Stomach (tissue), 9 donors: ENCODE measurements around the gene TCEANC. TPM values are rescaled to one million over a fixed set of nuclear protein-coding genes. Genes with fewer than 3 reads are reported as not detected.
"Not testable (repeated sequence)": the region's sequence is repeated elsewhere in the genome, so short reads cannot be mapped to it uniquely, and the experiment has no call there.

Experiments
- DNase-seq, 2 donors: peaks; one replicate each; pipeline versions ENCODE4 v3.0.0 to v3.0.0-alpha.2; 2013 to 2019
- H3K27ac ChIP-seq, 5 donors: fragments of 200-600 bp in 4 of 5; sonication (generic) in 4 of 5; one replicate each; pipeline ENCODE4 v1.5.1; 2013 to 2019; ENCODE audit warnings: mild to moderate bottlenecking in 1 of 5, moderate library complexity in 1 of 5
- H3K27me3 ChIP-seq, 3 donors: fragments of 200-600 bp; sonication (generic); one replicate each; pipeline ENCODE4 v1.5.1; 2017 to 2019; ENCODE audit warnings: mixed run types in 1 of 3
- H3K36me3 ChIP-seq, 4 donors: fragments of 200-600 bp; sonication (generic); 1 replicate in 3 of 4; 2 replicates in 1 of 4; pipeline ENCODE4 v1.5.1; 2016 to 2019
- H3K4me1 ChIP-seq, 4 donors: fragments of 200-600 bp; sonication (generic); one replicate each; pipeline ENCODE4 v1.5.1; 2016 to 2019
- H3K4me3 ChIP-seq, 4 donors: fragments of 200-600 bp; sonication (generic) in 3 of 4; one replicate each; pipeline ENCODE4 v1.5.1; 2016 to 2019; ENCODE audit warnings: mild to moderate bottlenecking in 1 of 4
- H3K9me3 ChIP-seq, 4 donors: fragments of 200-600 bp; sonication (generic); one replicate each; pipeline ENCODE4 v1.5.1; 2016 to 2019
- EP300 ChIP-seq: sonication (generic); formaldehyde crosslinking; IDR thresholded peaks from one replicate; pipeline ENCODE4 v1.6.1; 2017; ENCODE audit warnings: antibody characterized with exemption
- POLR2A ChIP-seq, 4 donors: fragments of 450-650 bp; IDR thresholded peaks; one replicate each; pipeline ENCODE4 v1.6.1; 2016; ENCODE audit warnings: antibody characterized with exemption in 4 of 4, control low read depth in 2 of 4, mild to moderate bottlenecking in 1 of 4, moderate library complexity in 1 of 4
- POLR2AphosphoS5 ChIP-seq, 3 donors: sonication (generic); formaldehyde crosslinking; IDR thresholded peaks; one replicate each; pipeline ENCODE4 v1.6.1; 2016; ENCODE audit warnings: antibody characterized with exemption in 3 of 3
- WGBS, 5 donors: extraction: QIAGEN DNeasy Blood & Tissue Kit in 3 of 5; methylation state at CpG; one replicate each; pipeline versions ENCODE4 v1.1.5 to v1.1.7; 2013 to 2018; 5-methylcytosine and 5-hydroxymethylcytosine counted together
- intact Hi-C: fragments of 100-400 bp; cut with DNase I; formaldehyde crosslinking; loops from one replicate; pipeline ENCODE4 v1.15.1; 2023; ENCODE audit warnings: low total_unique reads
- polyA plus RNA-seq, 3 donors: library from polyadenylated mRNA; stranded (reverse); fragments of 200-250 nt; gene quantifications; one replicate each; pipeline ENCODE4 v1.2.3, GENCODE V29; 2013
- total RNA-seq, 5 donors: library from RNA; depleted of rRNA; stranded (reverse); fragments of >200 nt; gene quantifications; one replicate each; pipeline versions ENCODE4 v1.1.0 to v1.2.3, GENCODE V29; 2014 to 2016
- TF ChIP-seq, protein P1 (sequence below), 7 experiments: fragments of 450-650 bp in 4 of 7; fragments of 200-600 bp in 3 of 7; sonication (generic) in 3 of 7; IDR thresholded peaks; one replicate each; pipeline ENCODE4 v1.5.1; 2016 to 2019; ENCODE audit warnings: antibody characterized with exemption in 7 of 7, control low read depth in 2 of 7, mild to moderate bottlenecking in 1 of 7
- donor health status: healthy with polysubstance abuse.
- donor health status: Bipolar disorder and iron deficiency.
- donor health status: healthy.

Gene TCEANC
- total and polyA plus RNA-seq, 8 donors: 1.2 to 25.7 (median 3.5) TPM

DNA sequence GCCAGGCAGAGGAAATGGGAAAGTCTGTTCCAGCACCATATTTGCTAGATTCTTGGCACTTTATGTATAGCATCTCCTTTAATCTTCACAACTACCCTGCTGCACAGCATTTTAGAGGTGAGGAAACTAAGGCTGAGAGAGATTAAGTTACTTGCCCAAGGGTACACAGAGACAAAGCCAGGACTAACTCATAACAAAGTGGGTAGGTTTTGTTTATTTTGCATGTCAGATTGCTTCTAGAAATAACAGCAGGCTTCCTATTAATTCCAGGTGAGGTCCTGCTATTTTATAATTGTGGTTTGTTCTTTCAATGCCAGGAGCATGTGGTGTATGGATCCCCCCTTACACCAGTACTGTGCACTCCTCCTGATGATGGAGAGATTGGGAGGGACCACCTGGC, 15.0 kb downstream of the TCEANC start:
- Histone ChIP-seq H3K27me3 (no peaks in the 10 kb centered on the region), H3K4me1 (peaks cover 0 to 19% (median 7%) of the 10 kb centered on the region in 4 donors), H3K27ac (no peak overlapping the region), H3K36me3 (peaks cover 0 to 8% (median 2%) of the 10 kb centered on the region in 4 donors), H3K4me3 (no peak overlapping the region), H3K9me3 (no peaks in the 10 kb centered on the region)
- no peak for DNase-seq
- intact Hi-C loops: no loop called here
- TF ChIP-seq, protein P1, sequence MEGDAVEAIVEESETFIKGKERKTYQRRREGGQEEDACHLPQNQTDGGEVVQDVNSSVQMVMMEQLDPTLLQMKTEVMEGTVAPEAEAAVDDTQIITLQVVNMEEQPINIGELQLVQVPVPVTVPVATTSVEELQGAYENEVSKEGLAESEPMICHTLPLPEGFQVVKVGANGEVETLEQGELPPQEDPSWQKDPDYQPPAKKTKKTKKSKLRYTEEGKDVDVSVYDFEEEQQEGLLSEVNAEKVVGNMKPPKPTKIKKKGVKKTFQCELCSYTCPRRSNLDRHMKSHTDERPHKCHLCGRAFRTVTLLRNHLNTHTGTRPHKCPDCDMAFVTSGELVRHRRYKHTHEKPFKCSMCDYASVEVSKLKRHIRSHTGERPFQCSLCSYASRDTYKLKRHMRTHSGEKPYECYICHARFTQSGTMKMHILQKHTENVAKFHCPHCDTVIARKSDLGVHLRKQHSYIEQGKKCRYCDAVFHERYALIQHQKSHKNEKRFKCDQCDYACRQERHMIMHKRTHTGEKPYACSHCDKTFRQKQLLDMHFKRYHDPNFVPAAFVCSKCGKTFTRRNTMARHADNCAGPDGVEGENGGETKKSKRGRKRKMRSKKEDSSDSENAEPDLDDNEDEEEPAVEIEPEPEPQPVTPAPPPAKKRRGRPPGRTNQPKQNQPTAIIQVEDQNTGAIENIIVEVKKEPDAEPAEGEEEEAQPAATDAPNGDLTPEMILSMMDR (IDR thresholded peaks at IDR 0.05): no peak

DNA sequence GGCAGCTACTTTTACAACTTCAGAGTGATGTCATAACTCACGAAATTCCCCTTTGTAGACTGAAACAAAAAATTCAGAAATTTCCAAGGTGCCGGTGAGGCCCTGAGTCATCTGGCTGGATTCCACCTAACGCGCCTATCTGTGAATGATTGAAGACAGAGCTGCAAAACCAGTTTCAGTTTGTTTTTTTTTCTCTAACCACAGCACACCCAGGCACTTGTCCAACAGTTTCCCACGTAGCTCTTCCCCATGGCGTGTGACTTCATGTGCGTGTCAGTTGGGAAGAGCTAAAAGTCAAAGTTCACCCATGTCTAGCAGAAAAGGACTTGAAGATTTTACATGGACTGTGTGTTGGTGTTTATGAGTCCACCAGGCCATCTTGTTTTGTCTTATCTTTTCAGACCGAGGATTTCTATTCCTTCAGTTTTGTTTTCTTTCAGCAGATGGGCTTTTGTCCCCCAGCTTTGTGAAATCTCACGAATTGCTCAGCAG, 16.4 kb downstream of the TCEANC start:
- H3K4me3 ChIP-seq: peak overlapping the region in 1 of 4 donors; percentile 3
- no peaks in the 10 kb centered on the region for H3K9me3 ChIP-seq
- peak overlapping the region; percentile 43 to 57 (median 53) for H3K27ac ChIP-seq
- peaks cover 0 to 19% (median 7%) of the 10 kb centered on the region in 4 donors for H3K4me1 ChIP-seq
- intact Hi-C loops: no loop called here
- H3K27me3 ChIP-seq: no peaks in the 10 kb centered on the region
- DNase-seq: peak; percentile 84 to 92
- TF ChIP-seq POLR2A (IDR thresholded peaks at IDR 0.05) (no peak), POLR2AphosphoS5 (IDR thresholded peaks at IDR 0.05) (peak; percentile 31 to 72 (median 58))
- WGBS, 5 donors: 3 to 25% (median 14%) methylated on average over 9 of the region's 9 CpGs
- no peaks in the 10 kb centered on the region for H3K36me3 ChIP-seq

DNA sequence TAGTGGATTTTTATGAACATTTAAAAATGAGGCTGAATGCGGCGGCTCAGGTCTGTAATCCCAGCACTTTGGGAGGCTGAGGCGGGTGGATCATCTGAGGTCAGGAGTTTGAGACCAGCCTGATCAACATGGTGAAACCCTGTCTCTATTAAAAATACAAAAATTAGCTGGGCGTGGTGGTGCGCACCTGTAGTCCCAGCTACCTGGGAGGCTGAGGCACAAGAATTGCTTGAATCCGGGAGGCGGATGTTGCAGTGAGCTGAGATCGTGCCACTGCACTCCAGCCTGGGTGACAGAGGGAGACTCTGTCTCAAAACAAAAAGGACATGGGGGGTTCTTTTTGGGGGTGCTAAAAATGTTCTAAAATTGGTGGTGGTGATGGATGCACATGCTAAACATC, 16.8 kb downstream of the TCEANC start:
- WGBS, 5 donors: 82 to 93% (median 86%) methylated on average over 7 to 8 of the region's 8 CpGs
- H3K27me3 ChIP-seq, H3K4me3 ChIP-seq, intact Hi-C loops, H3K36me3 ChIP-seq, H3K9me3 ChIP-seq, DNase-seq: not testable (repeated sequence)
- peaks cover 0 to 19% (median 7%) of the 10 kb centered on the region in 4 donors for H3K4me1 ChIP-seq
- peak overlapping the region; percentile 43 to 57 (median 53) for H3K27ac ChIP-seq

DNA sequence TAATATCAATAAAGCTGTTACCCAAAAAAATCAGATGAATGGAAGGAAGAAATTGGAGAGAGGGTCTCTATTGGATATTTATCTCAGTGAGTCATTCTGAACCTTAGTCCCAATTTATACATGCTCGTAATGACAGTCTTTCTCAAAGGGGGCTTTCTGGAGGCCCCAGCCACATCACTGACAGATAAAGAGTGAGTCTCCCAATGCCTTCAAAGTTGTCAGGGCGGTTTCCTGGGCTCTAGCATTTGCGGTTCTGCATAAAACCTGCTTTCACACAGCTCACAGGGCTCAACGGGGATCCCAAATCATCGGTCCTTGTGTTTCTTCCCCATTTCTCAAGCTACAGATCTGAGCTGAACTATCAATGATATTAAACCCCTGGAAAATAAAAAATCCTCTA, 17.3 kb downstream of the TCEANC start:
- no peaks in the 10 kb centered on the region for H3K36me3 ChIP-seq
- H3K9me3 ChIP-seq: no peaks in the 10 kb centered on the region
- peaks cover 0 to 19% (median 7%) of the 10 kb centered on the region in 4 donors for H3K4me1 ChIP-seq
- WGBS, 5 donors: 82 to 95% (median 90%) methylated on average over 5 of the region's 5 CpGs
- no peak overlapping the region for H3K4me3 ChIP-seq
- DNase-seq: no peak
- intact Hi-C loops: no loop called here
- H3K27me3 ChIP-seq: no peaks in the 10 kb centered on the region
- TF ChIP-seq EP300 (no peak), POLR2A (IDR thresholded peaks at IDR 0.05) (no peak), POLR2AphosphoS5 (IDR thresholded peaks at IDR 0.05) (no peak)
- TF ChIP-seq, protein P1 (IDR thresholded peaks at IDR 0.05): no peak
- H3K27ac ChIP-seq: peak overlapping the region in 1 of 5 donors; percentile 57

DNA sequence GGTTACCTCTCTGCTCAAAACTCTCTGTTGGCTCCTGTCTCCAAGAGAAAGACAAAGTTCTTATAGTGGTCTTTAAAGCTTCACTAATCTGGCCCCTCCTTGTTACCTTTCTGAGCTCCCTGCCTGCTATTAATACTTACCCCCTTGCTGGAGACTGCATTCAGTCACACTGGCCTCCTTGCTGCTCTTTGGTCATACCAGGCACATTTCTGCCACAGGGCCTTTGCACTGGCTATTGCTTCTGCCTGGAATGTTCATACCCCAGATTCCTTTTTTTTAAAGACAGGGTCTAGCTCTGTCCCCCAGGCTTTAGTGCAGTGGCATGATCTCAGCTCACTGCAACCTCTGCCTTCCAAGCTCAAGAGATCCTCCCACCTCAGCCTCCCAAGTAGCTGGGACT, 20.1 kb downstream of the TCEANC start:
- intact Hi-C loops: no loop called here
- no peaks in the 10 kb centered on the region for H3K36me3 ChIP-seq
- no peaks in the 10 kb centered on the region for H3K9me3 ChIP-seq
- TF ChIP-seq, protein P1 (IDR thresholded peaks at IDR 0.05): no peak
- TF ChIP-seq EP300 (no peak), POLR2A (IDR thresholded peaks at IDR 0.05) (no peak), POLR2AphosphoS5 (IDR thresholded peaks at IDR 0.05) (no peak)
- H3K27me3 ChIP-seq: no peaks in the 10 kb centered on the region
- no peak overlapping the region for H3K4me3 ChIP-seq
- no peak for DNase-seq
- no peak overlapping the region for H3K27ac ChIP-seq
- H3K4me1 ChIP-seq: peaks cover 0 to 9% (median 3%) of the 10 kb centered on the region in 4 donors
